K562 (cell line): Measurements from ENCODE around the gene PPP1R13B. TPM values are rescaled to one million over a fixed set of nuclear protein-coding genes. Genes with fewer than 3 reads are reported as not detected.

Experiments used
- ATAC-seq: fragments of 200-7000 bp; cut with Tn5 transposase; 3 replicates; pipeline ENCODE4 v1.9.1; 2020; ENCODE audit warnings: moderate library complexity
- BruUV-seq: library from RNA; stranded (reverse); fragments of 400-500 nt; replicated peaks from 2 replicates; lab custom pipeline; 2021; lab: Mats Ljungman, UMichigan
- CTCF ChIA-PET: fragments of 300-600 bp; formaldehyde crosslinking; extraction: SDS; loops from one replicate; lab custom pipeline; 2021; ENCODE audit warnings: low intra/inter-chr PET ratio; lab: Yijun Ruan, JAX
- POLR2A ChIA-PET: fragments of 300-600, 350-650 bp; sonication (Branson Sonifier 250); formaldehyde crosslinking; extraction: SDS; loops from one replicate; lab custom pipeline; 2021; ENCODE audit warnings: antibody characterized with exemption, inconsistent platforms; lab: Yijun Ruan, JAX
- DNase-seq, 4 experiments: peaks; one replicate each; pipeline versions ENCODE4 v3.0.0 to v3.0.0-alpha.2; 2011 to 2018; ENCODE audit warnings: low spot score in 3 of 4, mixed read lengths in 3 of 4; ENCODE audit errors: extremely low read depth in 1 of 4
- FAIRE-seq: peaks from 2 replicates; lab custom pipeline; 2011; peaks lifted over from hg19 to GRCh38; lab: Jason Lieb, UNC
- H2AFZ ChIP-seq: 2 replicates; pipeline ENCODE4 v1.6.0; 2011; ENCODE audit warnings: low read depth, low read length, control low read depth, inconsistent platforms
- H3K27ac ChIP-seq: fragments of 200-600 bp; 3 replicates; pipeline ENCODE4 v1.8.0; 2011; ENCODE audit warnings: low read depth, mild to moderate bottlenecking, control low read depth, inconsistent platforms, low read length, moderate library complexity, mixed read lengths; ENCODE audit errors: extremely low read depth
- H3K27me3 ChIP-seq, 2 experiments: fragments of 300-600 bp in 1 of 2; 2 replicates in 1 of 2; 3 replicates in 1 of 2; pipeline versions ENCODE4 v1.6.0 to v1.8.0; 2011; ENCODE audit warnings: inconsistent platforms in 2 of 2, low read length in 2 of 2, mild to moderate bottlenecking in 1 of 2, mixed read lengths in 1 of 2, moderate library complexity in 1 of 2; ENCODE audit not compliant: control insufficient read depth in 2 of 2, insufficient read depth in 2 of 2
- H3K36me3 ChIP-seq: fragments of 300-600 bp; 3 replicates; pipeline ENCODE4 v1.8.0; 2011; ENCODE audit warnings: mild to moderate bottlenecking, low read length, inconsistent platforms; ENCODE audit not compliant: control insufficient read depth, insufficient read depth
- H3K4me1 ChIP-seq, 2 experiments: fragments of 200-600 bp in 1 of 2; replicated peaks in 1 of 2; 2 replicates in 1 of 2; 3 replicates in 1 of 2; pipeline versions ENCODE4 v1.5.1 to v1.8.0; 2011; ENCODE audit warnings: inconsistent platforms in 2 of 2, low read length in 2 of 2, mild to moderate bottlenecking in 1 of 2, mixed read lengths in 1 of 2, moderate library complexity in 1 of 2; ENCODE audit not compliant: control insufficient read depth in 2 of 2, insufficient read depth in 2 of 2
- H3K4me2 ChIP-seq: 2 replicates; pipeline ENCODE4 v1.6.1; 2011; ENCODE audit warnings: low read length, control low read depth, inconsistent platforms, mixed read lengths; ENCODE audit not compliant: insufficient read depth
- H3K4me3 ChIP-seq: fragments of 200-600 bp; sonication (generic), shearing (Covaris generic); 2 replicates; pipeline ENCODE4 v1.5.1; 2016; ENCODE audit warnings: control low read depth, inconsistent platforms
- H3K79me2 ChIP-seq: fragments of 200-600 bp; 3 replicates; pipeline ENCODE4 v1.8.0; 2011; ENCODE audit warnings: low read length, inconsistent platforms; ENCODE audit not compliant: control insufficient read depth, insufficient read depth
- H3K9ac ChIP-seq, 2 experiments: 2 replicates each; pipeline versions ENCODE4 v1.6.0 to v1.6.1; 2011; ENCODE audit warnings: low read depth in 2 of 2, low read length in 2 of 2, control low read depth in 1 of 2, inconsistent platforms in 1 of 2, mild to moderate bottlenecking in 1 of 2, mixed read lengths in 1 of 2; ENCODE audit not compliant: insufficient read depth in 1 of 2
- H3K9me1 ChIP-seq: one replicate; pipeline ENCODE4 v1.6.0; 2011; ENCODE audit warnings: inconsistent platforms, mild to moderate bottlenecking, low read length, moderate library complexity; ENCODE audit not compliant: control insufficient read depth, insufficient read depth
- H3K9me3 ChIP-seq: replicated peaks from 2 replicates; pipeline ENCODE4 v1.5.1; 2011; ENCODE audit warnings: low read depth, low read length, inconsistent platforms; ENCODE audit not compliant: control insufficient read depth, insufficient read depth
- H4K20me1 ChIP-seq: replicated peaks from 2 replicates; pipeline ENCODE4 v1.6.1; 2011; ENCODE audit warnings: low read length, inconsistent platforms, mixed read lengths; ENCODE audit not compliant: control insufficient read depth, insufficient read depth
- C11orf30 ChIP-seq: fragments of 450-650 bp; IDR thresholded peaks from 2 replicates; pipeline ENCODE4 v1.6.1; 2016; ENCODE audit warnings: low read depth, mild to moderate bottlenecking
- CBFA2T2 ChIP-seq: fragments of 450-650 bp; conservative IDR thresholded peaks from 2 replicates; pipeline ENCODE4 v1.6.1; 2017; ENCODE audit warnings: mild to moderate bottlenecking
- CHCHD3 ChIP-seq: fragments of 250-450 bp; sonication (Bioruptor Pico); IDR thresholded peaks from 2 replicates; pipeline ENCODE4 v2.1.2; 2022; ENCODE audit warnings: mild to moderate bottlenecking
- HNRNPUL1 ChIP-seq: fragments of 200-400 bp; formaldehyde crosslinking; IDR thresholded peaks from 2 replicates; pipeline ENCODE4 v1.6.1; 2017; ENCODE audit warnings: low read length
- MAX ChIP-seq: sonication (generic); formaldehyde crosslinking; IDR thresholded peaks from 2 replicates; pipeline ENCODE4 v1.9.0; 2022; ENCODE audit warnings: mild to moderate bottlenecking, missing genetic modification reagents
- MLLT1 ChIP-seq, 2 experiments: fragments of 450-650 bp; IDR thresholded peaks; 2 replicates each; pipeline ENCODE4 v1.6.1; 2016
- POLR3A ChIP-seq: IDR thresholded peaks from 2 replicates; pipeline ENCODE4 v1.6.1; 2011; ENCODE audit warnings: borderline replicate concordance, mild to moderate bottlenecking, moderate library complexity; ENCODE audit not compliant: insufficient read length, insufficient read depth; ENCODE audit errors: extremely low read depth
- PPARD ChIP-seq: fragments of 250-450 bp; sonication (Bioruptor Pico); IDR thresholded peaks from 2 replicates; pipeline ENCODE4 v1.8.0; 2022; ENCODE audit warnings: inconsistent platforms, mild to moderate bottlenecking, moderate library complexity
- RBM15 ChIP-seq: fragments of 200-400 bp; formaldehyde crosslinking; IDR thresholded peaks from 2 replicates; pipeline ENCODE4 v1.6.1; 2018; ENCODE audit warnings: mild to moderate bottlenecking, low read length, moderate library complexity; ENCODE audit not compliant: insufficient read depth
- TCFL5 ChIP-seq: fragments of 250-450 bp; sonication (Bioruptor Pico); conservative IDR thresholded peaks from 2 replicates; pipeline ENCODE4 v1.6.1; 2021; ENCODE audit warnings: mild to moderate bottlenecking, moderate library complexity, matching md5 sums
- TGIF2 ChIP-seq: sonication (generic); formaldehyde crosslinking; IDR thresholded peaks from 2 replicates; pipeline ENCODE4 v1.8.1; 2022; ENCODE audit warnings: mild to moderate bottlenecking, missing genetic modification reagents, moderate library complexity
- YBX1 ChIP-seq: fragments of 450-650 bp; IDR thresholded peaks from 2 replicates; pipeline ENCODE4 v1.7.1; 2016; ENCODE audit warnings: mild to moderate bottlenecking
- ZNF551 ChIP-seq: fragments of 250-450 bp; sonication (Bioruptor Pico); IDR thresholded peaks from 2 replicates; pipeline ENCODE4 v1.5.0; 2021; ENCODE audit warnings: mild to moderate bottlenecking, moderate library complexity
- WGBS: fragments of 100-300 bp; shearing (Covaris generic); methylation state at CpG from one replicate; pipeline ENCODE4 v1.1.6; 2016; ENCODE audit warnings: low coverage, mixed read lengths; ENCODE audit not compliant: insufficient coverage; ENCODE audit errors: missing lambda C conversion rate; 5-methylcytosine and 5-hydroxymethylcytosine counted together
- in situ Hi-C: fragments of 300-500 bp; cut with MboI; formaldehyde crosslinking; loops from 4 replicates; pipeline ENCODE4 v1.15.0; 2018; ENCODE audit warnings: inconsistent platforms, mixed read lengths
- intact Hi-C: fragments of 100-400 bp; cut with micrococcal nuclease; formaldehyde crosslinking; loops from 2 replicates; pipeline ENCODE4 v1.14.2; 2022
- polyA plus RNA-seq, 8 experiments: library from polyadenylated mRNA; depleted of rRNA in 4 of 8; stranded (reverse) in 5 of 8; unstranded in 3 of 8; fragments of >200 nt; fragmentation: Nextera tagmentation in 2 of 8; fragmentation: Illumina TruSeq in 1 of 8; extraction: Ambion mirVana in 2 of 8; extraction: Trizol in 1 of 8; gene quantifications; 2 replicates each; pipeline versions ENCODE4 v1.2.1 to v1.2.3, GENCODE V29; 2011 to 2014; ENCODE audit warnings: inconsistent platforms in 1 of 8, missing spikeins in 1 of 8
- total RNA-seq, 7 experiments: library from RNA; depleted of rRNA in 6 of 7; stranded (reverse); fragments of >200 nt in 6 of 7; fragmentation: Illumina TruSeq in 2 of 7; extraction: Trizol in 2 of 7; gene quantifications; 2 replicates each; pipeline versions ENCODE4 v1.2.1 to v1.2.3, GENCODE V29; 2011 to 2021; ENCODE audit warnings: low replicate concordance in 1 of 7

PPP1R13B gene
- total and polyA plus RNA-seq, 9 of the 15 experiments (the other 6 are each of a cell fraction or from before 2014, with no cell fraction given): 0.03 to 1.7 (median 0.15) TPM

GRCh38 chr14:103731481-103731880, 115.9 kb downstream of the PPP1R13B start:
- no peak for FAIRE-seq
- H3K36me3 ChIP-seq: peaks cover 52% of the 10 kb centered on the region; the same call in 2 of the 3 replicates
- CTCF ChIA-PET: no interaction called here

GRCh38 chr14:103730490-103731035, 116.8 kb downstream of the PPP1R13B start:
- Histone ChIP-seq H3K9me3 (no peaks in the 10 kb centered on the region), H3K9me1 (no peaks in the 10 kb centered on the region), H3K27me3 (no peaks in the 10 kb centered on the region), H3K36me3 (peaks cover 61% of the 10 kb centered on the region; the same call in 2 of the 3 replicates), H2AFZ (no peak overlapping the region), H3K4me3 (no peak overlapping the region), H3K4me2 (peak overlapping the region; percentile 37), H3K9ac (peak overlapping the region in 1 of 2 experiments; percentile 81; a peak in 3 of 4 replicates), H4K20me1 (no peaks in the 10 kb centered on the region), H3K79me2 (no peaks in the 10 kb centered on the region; the same call in 1 of the 3 replicates), H3K4me1 (peaks cover 10 to 43% of the 10 kb centered on the region in 2 experiments; a peak in 4 of 5 replicates), H3K27ac (no peak overlapping the region; the same call in 1 of the 3 replicates)
- peak; percentile 87 for ATAC-seq
- ChIA-PET CTCF (no interaction called here), POLR2A (interaction anchor here (0.6 kb wide), 1 partner anchor 8 kb away, joined by 3 read pairs; no protein-coding TSS in a partner anchor)
- DNase-seq: peak; percentile 44 to 81 (median 62)
- no TSS peak for BruUV-seq
- 20% methylated on average over 15 of the region's 15 CpGs for WGBS
- intact Hi-C loops (no loop called here), in situ Hi-C loops (no loop called here)
- FAIRE-seq: peak; percentile 93
- no peak for TF ChIP-seq TCFL5
- peak; percentile 92 for TF ChIP-seq MAX
- TF ChIP-seq MLLT1 (IDR thresholded peaks at IDR 0.05): no peak
- TF ChIP-seq YBX1: no peak
- TF ChIP-seq RBM15: no peak
- TF ChIP-seq PPARD (CRISPR knock-in tag): no peak
- TF ChIP-seq POLR3A: no peak
- peak; percentile 76 for TF ChIP-seq CBFA2T2
- no peak for TF ChIP-seq CHCHD3 (CRISPR knock-in tag)

More at GRCh38 chr14:103731481-103731880, 115.9 kb downstream of the PPP1R13B start:
- TF ChIP-seq ZNF551 (CRISPR knock-in tag) (no peak), HNRNPUL1 (no peak), TGIF2 (CRISPR knock-in tag) (no peak), C11orf30 (no peak)
- Histone ChIP-seq H3K4me1 (peaks cover 10 to 40% of the 10 kb centered on the region in 2 experiments; a peak in 4 of 5 replicates), H3K9me3 (no peaks in the 10 kb centered on the region), H3K27me3 (no peaks in the 10 kb centered on the region), H3K4me2 (no peak overlapping the region), H3K27ac (no peak overlapping the region), H4K20me1 (no peaks in the 10 kb centered on the region), H3K9ac (no peak overlapping the region), H2AFZ (no peak overlapping the region), H3K4me3 (no peak overlapping the region), H3K9me1 (no peaks in the 10 kb centered on the region), H3K79me2 (no peaks in the 10 kb centered on the region)
- in situ Hi-C loops (no loop called here), intact Hi-C loops (no loop called here)
- POLR2A ChIA-PET: interaction anchor here (0.6 kb wide), 1 partner anchor 18 kb away, joined by 3 read pairs; no protein-coding TSS in a partner anchor
- no TSS peak for BruUV-seq
- 93% methylated on average over 11 of the region's 15 CpGs for WGBS
- no peak for DNase-seq
- ATAC-seq: no peak
